Hepatocyte (in vitro differentiated cells): ENCODE results near the gene TMEM176A. TPM values are rescaled to one million over a fixed set of nuclear protein-coding genes. Genes with fewer than 3 reads are reported as not detected.
A peak's percentile ranks its signal among the peaks of the same experiment; 100 is the strongest.

Experiments used
- DNase-seq: peaks from one replicate; pipeline ENCODE4 v3.0.0-alpha.2; 2016; ENCODE audit warnings: low spot score
- H2AFZ ChIP-seq: fragments of 200-600 bp; sonication (generic); 2 replicates; pipeline ENCODE4 v1.6.0; 2016; ENCODE audit warnings: antibody characterized with exemption, mild to moderate bottlenecking
- H3K27ac ChIP-seq: fragments of 200-600 bp; sonication (generic); 2 replicates; pipeline ENCODE4 v1.5.1; 2016; ENCODE audit warnings: mild to moderate bottlenecking
- H3K27me3 ChIP-seq: fragments of 200-600 bp; sonication (generic); 2 replicates; pipeline ENCODE4 v1.6.1; 2016
- H3K36me3 ChIP-seq: fragments of 200-600 bp; sonication (generic); replicated peaks from 2 replicates; pipeline ENCODE4 v1.5.1; 2016; ENCODE audit warnings: low read depth; ENCODE audit not compliant: insufficient read depth
- H3K4me1 ChIP-seq: fragments of 200-600 bp; sonication (generic); 2 replicates; pipeline ENCODE4 v1.5.1; 2016; ENCODE audit warnings: mild to moderate bottlenecking, moderate library complexity; ENCODE audit not compliant: insufficient read depth
- H3K4me2 ChIP-seq: fragments of 200-600 bp; sonication (generic); 2 replicates; pipeline ENCODE4 v1.6.0; 2016
- H3K4me3 ChIP-seq: fragments of 200-600 bp; sonication (generic); 2 replicates; pipeline ENCODE4 v1.5.1; 2016; ENCODE audit warnings: mild to moderate bottlenecking
- H3K79me2 ChIP-seq: fragments of 200-600 bp; sonication (generic); 2 replicates; pipeline ENCODE4 v1.6.0; 2017; ENCODE audit warnings: mild to moderate bottlenecking
- H3K9me2 ChIP-seq: fragments of 200-600 bp; sonication (generic); replicated peaks from 2 replicates; pipeline ENCODE4 v1.6.0; 2017; ENCODE audit warnings: mild to moderate bottlenecking; ENCODE audit not compliant: insufficient read depth
- H3K9me3 ChIP-seq: fragments of 200-600 bp; sonication (generic); 2 replicates; pipeline ENCODE4 v1.5.1; 2016; ENCODE audit warnings: low read depth, mild to moderate bottlenecking
- H4K20me1 ChIP-seq: fragments of 200-600 bp; sonication (generic); 2 replicates; pipeline ENCODE4 v1.6.0; 2016; ENCODE audit warnings: mild to moderate bottlenecking; ENCODE audit not compliant: insufficient read depth, poor library complexity, severe bottlenecking
- EZH2 ChIP-seq: fragments of 200-600 bp; sonication (generic); IDR thresholded peaks from 2 replicates; pipeline ENCODE4 v1.6.1; 2016; ENCODE audit warnings: antibody characterized with exemption, mild to moderate bottlenecking, borderline replicate concordance
- EZH2phosphoT487 ChIP-seq: fragments of 200-600 bp; sonication (generic); IDR thresholded peaks from one replicate; pipeline ENCODE4 v1.6.1; 2018; ENCODE audit warnings: antibody characterized with exemption, mild to moderate bottlenecking, low read depth, moderate library complexity; ENCODE audit not compliant: unreplicated experiment, severe bottlenecking
- WGBS: methylation state at CpG from one replicate; pipeline ENCODE4 v1.1.6; 2016; ENCODE audit warnings: low lambda C conversion rate; ENCODE audit errors: missing lambda C conversion rate; 5-methylcytosine and 5-hydroxymethylcytosine counted together
- polyA plus RNA-seq: library from polyadenylated mRNA; unstranded; fragments of >200 nt; fragmentation: Nextera tagmentation; extraction: Ambion mirVana; gene quantifications from 2 replicates; pipeline ENCODE4 v1.2.1, GENCODE V29; 2016
- total RNA-seq: library from RNA; depleted of rRNA; stranded (reverse); fragments of >200 nt; gene quantifications from 2 replicates; pipeline ENCODE4 v1.2.3, GENCODE V29; 2014
- TF ChIP-seq, protein P1 (sequence below): fragments of 200-600 bp; sonication (generic); IDR thresholded peaks from 2 replicates; pipeline ENCODE4 v1.5.1; 2016; ENCODE audit warnings: antibody characterized with exemption, mild to moderate bottlenecking; ENCODE audit not compliant: poor library complexity

The TMEM176A gene
- total and polyA plus RNA-seq, 2 experiments from 2014 or later = 202 to 343 TPM

DNA sequence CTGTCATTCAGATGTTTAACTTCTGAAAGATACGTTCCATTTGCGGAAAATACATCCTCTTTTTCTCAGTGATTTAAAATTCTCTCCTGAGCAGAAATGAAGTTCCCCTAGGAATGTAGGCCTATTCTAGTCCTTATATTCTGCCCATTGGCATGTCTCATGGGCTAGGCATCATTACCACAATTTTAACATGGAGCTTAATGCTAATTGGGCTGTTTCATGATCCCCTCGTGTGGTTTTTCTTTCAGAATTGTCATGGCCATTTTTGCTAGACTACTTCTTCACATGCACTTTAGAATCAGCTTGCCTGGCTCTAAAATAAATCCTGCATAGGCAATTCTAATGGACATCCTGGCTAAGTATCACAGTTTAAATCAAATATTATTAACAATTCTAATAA lies 1.4 kb upstream of the TMEM176A start:
- DNase-seq = no peak
- Histone ChIP-seq H3K4me1 (no peaks in the 10 kb centered on the region), H3K4me2 (peak overlapping the region; percentile 94), H3K27me3 (peaks cover 32% of the 10 kb centered on the region), H3K4me3 (no peak overlapping the region), H3K79me2 (peaks cover 11% of the 10 kb centered on the region), H4K20me1 (no peaks in the 10 kb centered on the region), H3K9me3 (no peaks in the 10 kb centered on the region), H3K9me2 (no peaks in the 10 kb centered on the region), H3K36me3 (no peaks in the 10 kb centered on the region), H2AFZ (no peak overlapping the region), H3K27ac (peak overlapping the region; percentile 93)
- WGBS = 94% methylated on average over 3 of the region's 3 CpGs
- TF ChIP-seq EZH2 (no peak), EZH2phosphoT487 (no peak)
- TF ChIP-seq, protein P1, sequence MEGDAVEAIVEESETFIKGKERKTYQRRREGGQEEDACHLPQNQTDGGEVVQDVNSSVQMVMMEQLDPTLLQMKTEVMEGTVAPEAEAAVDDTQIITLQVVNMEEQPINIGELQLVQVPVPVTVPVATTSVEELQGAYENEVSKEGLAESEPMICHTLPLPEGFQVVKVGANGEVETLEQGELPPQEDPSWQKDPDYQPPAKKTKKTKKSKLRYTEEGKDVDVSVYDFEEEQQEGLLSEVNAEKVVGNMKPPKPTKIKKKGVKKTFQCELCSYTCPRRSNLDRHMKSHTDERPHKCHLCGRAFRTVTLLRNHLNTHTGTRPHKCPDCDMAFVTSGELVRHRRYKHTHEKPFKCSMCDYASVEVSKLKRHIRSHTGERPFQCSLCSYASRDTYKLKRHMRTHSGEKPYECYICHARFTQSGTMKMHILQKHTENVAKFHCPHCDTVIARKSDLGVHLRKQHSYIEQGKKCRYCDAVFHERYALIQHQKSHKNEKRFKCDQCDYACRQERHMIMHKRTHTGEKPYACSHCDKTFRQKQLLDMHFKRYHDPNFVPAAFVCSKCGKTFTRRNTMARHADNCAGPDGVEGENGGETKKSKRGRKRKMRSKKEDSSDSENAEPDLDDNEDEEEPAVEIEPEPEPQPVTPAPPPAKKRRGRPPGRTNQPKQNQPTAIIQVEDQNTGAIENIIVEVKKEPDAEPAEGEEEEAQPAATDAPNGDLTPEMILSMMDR = no peak

DNA sequence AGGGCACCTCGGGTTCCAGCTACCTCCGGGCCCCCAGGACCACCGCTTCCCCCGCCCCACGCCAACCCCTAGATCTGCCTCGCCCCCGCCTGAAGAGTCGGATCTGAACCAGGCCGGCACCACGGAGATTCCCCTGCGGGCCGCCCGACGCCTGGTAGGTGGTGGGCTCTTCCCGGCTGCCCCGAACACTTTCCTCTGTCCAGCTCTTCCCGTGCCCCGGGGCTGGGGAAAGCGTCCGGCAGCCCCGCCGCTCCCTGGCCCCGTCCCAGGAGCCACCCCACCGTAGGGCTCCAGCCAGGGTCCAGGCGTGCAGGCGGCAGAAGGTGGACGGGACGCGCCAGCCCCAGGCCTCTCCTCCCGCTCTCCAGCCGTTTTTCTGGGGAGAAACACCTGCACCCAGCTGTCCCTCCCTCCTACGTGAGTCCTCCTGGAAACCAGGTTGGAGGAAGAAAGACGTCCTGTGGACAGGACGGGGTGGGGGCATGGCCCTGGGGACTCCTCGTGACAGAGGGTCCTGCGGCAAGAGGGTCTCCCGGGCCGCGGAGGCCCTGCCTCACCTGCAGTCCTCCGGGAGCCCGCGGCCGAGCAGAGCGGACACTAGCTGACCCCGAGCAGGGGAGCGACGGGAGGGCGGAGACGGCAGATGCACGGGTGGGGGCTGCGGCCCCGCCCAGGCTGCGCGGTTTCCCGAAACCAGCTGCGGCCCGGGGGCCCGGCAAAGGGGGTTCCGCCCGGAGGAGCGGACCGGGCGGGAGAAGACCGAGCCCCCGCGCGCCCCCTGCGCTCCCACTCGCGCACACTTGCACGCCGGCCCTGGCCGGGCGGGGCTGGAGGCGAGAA lies 608 bp upstream of the TMEM176A start, which contains the start of gene TMEM176B:
Gene TMEM176B, minus strand, starts transcription at position 624 of the 840 bp plus-strand sequence. CDS start 3,795 bp downstream, outside the sequence.
- no peaks in the 10 kb centered on the region for H4K20me1 ChIP-seq
- H3K9me2 ChIP-seq = no peaks in the 10 kb centered on the region
- H3K27me3 ChIP-seq = peaks cover 32% of the 10 kb centered on the region
- 22% methylated on average over 37 of the region's 75 CpGs for WGBS
- peak; percentile 86 for DNase-seq
- H3K4me3 ChIP-seq = peak within 1 kb of the TSS; percentile 84
- peak within 1 kb of the TSS; percentile 73 for H2AFZ ChIP-seq
- TF ChIP-seq, protein P1 = no peak
- peak; percentile 45 for TF ChIP-seq EZH2
- peak; percentile 35 for TF ChIP-seq EZH2phosphoT487
- H3K4me1 ChIP-seq = no peaks in the 10 kb centered on the region
- H3K79me2 ChIP-seq = peaks cover 11% of the 10 kb centered on the region
- no peaks in the 10 kb centered on the region for H3K9me3 ChIP-seq
- H3K27ac ChIP-seq = peak within 1 kb of the TSS; percentile 93
- peak within 1 kb of the TSS; percentile 94 for H3K4me2 ChIP-seq
- H3K36me3 ChIP-seq = no peaks in the 10 kb centered on the region

DNA sequence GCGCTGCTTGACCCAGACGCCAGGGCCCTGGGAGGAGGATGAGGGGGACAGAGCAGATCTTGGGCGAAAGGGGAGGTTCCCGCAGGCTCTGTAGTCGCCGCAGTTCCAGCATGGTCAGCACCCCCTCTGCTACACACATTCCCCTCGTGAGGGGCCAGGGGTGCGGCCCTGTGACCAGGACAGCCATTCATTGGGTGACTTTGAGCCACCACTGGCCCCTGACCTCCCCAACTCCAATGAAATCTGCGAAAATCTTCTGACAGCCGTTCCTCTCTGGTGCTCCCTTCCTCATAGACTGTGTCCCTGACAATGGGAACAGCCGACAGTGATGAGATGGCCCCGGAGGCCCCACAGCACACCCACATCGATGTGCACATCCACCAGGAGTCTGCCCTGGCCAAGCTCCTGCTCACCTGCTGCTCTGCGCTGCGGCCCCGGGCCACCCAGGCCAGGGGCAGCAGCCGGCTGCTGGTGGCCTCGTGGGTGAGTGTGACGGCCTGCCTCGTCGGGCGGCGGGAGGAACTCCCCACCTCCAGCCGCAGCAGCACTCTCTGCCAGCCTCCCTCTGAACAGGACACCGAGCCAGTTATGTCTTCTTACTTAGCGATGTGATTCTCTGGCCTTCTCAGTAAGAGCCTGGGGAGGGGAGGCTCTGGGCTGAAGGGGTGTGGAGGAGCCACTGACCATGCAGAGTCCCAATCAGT lies 825 bp downstream of the TMEM176A start:
- WGBS = 60% methylated on average over 24 of the region's 26 CpGs

More for the DNA sequence above, 825 bp downstream of the TMEM176A start:
- DNase-seq = no peak
- Histone ChIP-seq H3K4me2 (peak overlapping the region; percentile 94), H4K20me1 (no peaks in the 10 kb centered on the region), H3K9me3 (no peaks in the 10 kb centered on the region), H3K27me3 (peaks cover 32% of the 10 kb centered on the region), H3K36me3 (no peaks in the 10 kb centered on the region), H3K9me2 (no peaks in the 10 kb centered on the region), H2AFZ (no peak overlapping the region), H3K4me1 (no peaks in the 10 kb centered on the region), H3K4me3 (peak overlapping the region; percentile 48), H3K27ac (peak overlapping the region; percentile 93), H3K79me2 (peaks cover 11% of the 10 kb centered on the region)
- TF ChIP-seq EZH2phosphoT487 (no peak), EZH2 (no peak)
- TF ChIP-seq, protein P1 = no peak
